Measurements from ENCODE around the gene KCTD3.

DNA sequence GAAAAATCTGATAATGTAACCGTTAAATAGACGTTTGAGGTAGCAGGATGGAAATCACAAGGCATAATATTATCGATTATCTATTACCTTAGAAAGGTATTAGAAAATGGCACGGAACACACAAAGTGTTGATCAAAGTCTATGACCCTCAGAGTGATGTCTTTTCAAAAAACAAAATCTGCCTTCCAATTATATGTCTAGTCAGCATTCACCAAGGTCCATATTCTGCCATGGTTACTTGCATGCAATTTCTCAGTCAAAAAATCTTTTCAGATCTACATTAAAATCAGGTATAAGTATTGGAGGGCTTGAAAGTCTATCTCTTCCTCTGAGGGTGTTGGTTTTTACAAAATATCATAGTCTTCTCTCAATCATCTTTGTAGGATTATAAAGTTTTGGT lies 81.9 kb downstream of the KCTD3 start:
- TF ChIP-seq EZH2 (IDR thresholded peaks at IDR 0.05) (no peak), POLR2AphosphoS5 (IDR thresholded peaks at IDR 0.05; ENCODE audit: borderline replicate concordance, low read depth, low read length) (no peak), FOXP2 (optimal IDR thresholded peaks at IDR 0.05; ENCODE audit: control extremely low read depth, extremely low read length, insufficient read depth) (no peak)

Measured in SK-N-MC (cell line).